Stimulated activated CD4-positive, alpha-beta T cell treated with anti-CD3 and anti-CD28 coated beads, Interleukin-12 subunit alpha, Interleukin-12 subunit beta, amount 100 ng/mL, for 48 hours (primary cell): Measurements from ENCODE around the gene ABCA12.
"Not testable (repeated sequence)": the region's sequence is repeated elsewhere in the genome, so short reads cannot be mapped to it uniquely, and the experiment has no call there.

Source experiments
- DNase-seq, 3 donors: peaks; one replicate each; pipeline ENCODE4 v3.0.0-alpha.2; 2020; ENCODE audit warnings: low read depth in 2 of 3, low spot score in 1 of 3

ABCA12 gene, protein sequence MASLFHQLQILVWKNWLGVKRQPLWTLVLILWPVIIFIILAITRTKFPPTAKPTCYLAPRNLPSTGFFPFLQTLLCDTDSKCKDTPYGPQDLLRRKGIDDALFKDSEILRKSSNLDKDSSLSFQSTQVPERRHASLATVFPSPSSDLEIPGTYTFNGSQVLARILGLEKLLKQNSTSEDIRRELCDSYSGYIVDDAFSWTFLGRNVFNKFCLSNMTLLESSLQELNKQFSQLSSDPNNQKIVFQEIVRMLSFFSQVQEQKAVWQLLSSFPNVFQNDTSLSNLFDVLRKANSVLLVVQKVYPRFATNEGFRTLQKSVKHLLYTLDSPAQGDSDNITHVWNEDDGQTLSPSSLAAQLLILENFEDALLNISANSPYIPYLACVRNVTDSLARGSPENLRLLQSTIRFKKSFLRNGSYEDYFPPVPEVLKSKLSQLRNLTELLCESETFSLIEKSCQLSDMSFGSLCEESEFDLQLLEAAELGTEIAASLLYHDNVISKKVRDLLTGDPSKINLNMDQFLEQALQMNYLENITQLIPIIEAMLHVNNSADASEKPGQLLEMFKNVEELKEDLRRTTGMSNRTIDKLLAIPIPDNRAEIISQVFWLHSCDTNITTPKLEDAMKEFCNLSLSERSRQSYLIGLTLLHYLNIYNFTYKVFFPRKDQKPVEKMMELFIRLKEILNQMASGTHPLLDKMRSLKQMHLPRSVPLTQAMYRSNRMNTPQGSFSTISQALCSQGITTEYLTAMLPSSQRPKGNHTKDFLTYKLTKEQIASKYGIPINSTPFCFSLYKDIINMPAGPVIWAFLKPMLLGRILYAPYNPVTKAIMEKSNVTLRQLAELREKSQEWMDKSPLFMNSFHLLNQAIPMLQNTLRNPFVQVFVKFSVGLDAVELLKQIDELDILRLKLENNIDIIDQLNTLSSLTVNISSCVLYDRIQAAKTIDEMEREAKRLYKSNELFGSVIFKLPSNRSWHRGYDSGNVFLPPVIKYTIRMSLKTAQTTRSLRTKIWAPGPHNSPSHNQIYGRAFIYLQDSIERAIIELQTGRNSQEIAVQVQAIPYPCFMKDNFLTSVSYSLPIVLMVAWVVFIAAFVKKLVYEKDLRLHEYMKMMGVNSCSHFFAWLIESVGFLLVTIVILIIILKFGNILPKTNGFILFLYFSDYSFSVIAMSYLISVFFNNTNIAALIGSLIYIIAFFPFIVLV (N-terminal part only)

DNA sequence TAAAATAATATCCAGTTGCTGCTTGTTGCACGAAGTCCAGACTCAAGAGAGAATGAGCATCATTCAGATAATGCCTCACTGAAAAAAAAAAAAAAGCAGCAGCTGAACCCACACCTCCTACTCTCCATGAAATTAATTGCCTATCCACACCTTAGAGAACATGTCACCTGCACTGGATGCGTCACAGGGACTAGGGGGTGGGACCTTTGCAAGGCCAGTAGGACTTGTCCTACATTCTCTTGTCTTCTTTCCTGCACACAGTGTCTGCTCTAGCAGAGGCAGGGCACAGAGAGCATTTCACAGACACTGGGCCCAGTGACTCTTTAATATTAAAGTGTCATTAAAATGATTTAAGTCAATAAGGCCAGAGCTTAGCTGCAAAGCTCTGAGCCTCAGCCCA lies at the start of gene ABCA12:
Gene ABCA12, minus strand, starts transcription at position 148 of the 400 bp plus-strand sequence. CDS start 418 bp downstream, outside the sequence.
- DNase-seq, result no peak

- no peak for DNase-seq
Observed at GRCh38 chr2:215188078-215188477, 49.7 kb upstream of the ABCA12 start.

- no peak for DNase-seq
Observed at GRCh38 chr2:215186021-215186420, 47.6 kb upstream of the ABCA12 start.

DNA sequence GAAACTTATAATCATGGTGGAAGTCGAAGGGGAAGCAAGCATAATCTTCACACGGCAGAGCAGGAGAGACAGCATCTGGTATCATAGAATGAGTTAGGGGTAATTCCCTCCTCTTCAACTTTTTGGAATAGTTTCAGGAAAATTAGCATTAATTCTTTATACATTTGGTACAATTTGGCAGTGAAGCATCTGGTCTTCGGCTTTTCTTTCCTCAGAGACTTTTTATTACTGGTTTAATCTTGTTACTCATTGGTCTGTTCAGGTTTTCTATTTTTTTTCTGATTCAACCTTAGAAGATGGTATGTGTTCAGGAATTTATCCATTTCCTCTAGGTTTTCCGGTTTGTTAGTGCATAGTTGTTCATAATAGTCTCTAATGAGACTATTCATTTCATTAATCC lies 39.7 kb upstream of the ABCA12 start:
- no peak for DNase-seq

GRCh38 chr2:215171796-215172195 lies 33.4 kb upstream of the ABCA12 start:
- DNase-seq, result no peak

DNA sequence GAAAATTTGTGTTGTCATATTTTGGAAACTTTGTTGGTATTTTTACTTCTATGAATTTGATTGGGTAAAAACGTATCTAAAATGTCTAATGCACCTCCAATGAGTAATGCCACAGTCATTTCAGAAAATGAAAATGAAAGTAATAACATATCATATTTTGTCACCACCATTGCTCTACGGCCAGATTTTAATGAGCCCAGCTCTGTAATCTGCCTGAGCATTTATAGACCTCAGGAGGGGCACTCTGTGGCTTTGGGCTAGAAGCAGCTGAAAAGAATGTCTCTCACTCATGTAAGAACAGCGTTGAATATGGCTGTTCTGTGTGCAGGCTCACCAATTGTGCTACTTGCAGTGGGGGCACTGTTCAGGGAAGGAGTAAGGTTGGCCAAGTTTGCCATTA lies 32.7 kb upstream of the ABCA12 start:
- no peak for DNase-seq

GRCh38 chr2:215166505-215166904 lies 28.1 kb upstream of the ABCA12 start:
- DNase-seq, result not testable (repeated sequence)

DNA sequence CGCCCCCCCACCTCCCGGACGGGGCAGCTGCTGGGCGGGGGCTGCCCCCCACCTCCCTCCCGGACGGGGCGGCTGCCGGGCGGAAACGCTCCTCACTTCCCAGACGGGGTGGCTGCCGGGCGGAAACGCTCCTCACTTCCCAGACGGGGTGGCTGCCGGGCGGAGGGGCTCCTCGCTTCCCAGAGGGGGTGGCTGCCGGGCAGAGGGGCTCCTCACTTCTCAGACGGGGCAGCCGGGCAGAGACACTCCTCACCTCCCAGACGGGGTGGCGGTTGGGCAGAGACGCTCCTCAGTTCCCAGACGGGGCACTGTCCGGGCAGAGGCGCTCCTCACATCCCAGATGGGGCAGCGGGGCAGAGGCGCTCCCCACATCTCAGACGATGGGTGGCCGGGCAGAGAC lies 24.9 kb upstream of the ABCA12 start:
- not testable (repeated sequence) for DNase-seq

DNA sequence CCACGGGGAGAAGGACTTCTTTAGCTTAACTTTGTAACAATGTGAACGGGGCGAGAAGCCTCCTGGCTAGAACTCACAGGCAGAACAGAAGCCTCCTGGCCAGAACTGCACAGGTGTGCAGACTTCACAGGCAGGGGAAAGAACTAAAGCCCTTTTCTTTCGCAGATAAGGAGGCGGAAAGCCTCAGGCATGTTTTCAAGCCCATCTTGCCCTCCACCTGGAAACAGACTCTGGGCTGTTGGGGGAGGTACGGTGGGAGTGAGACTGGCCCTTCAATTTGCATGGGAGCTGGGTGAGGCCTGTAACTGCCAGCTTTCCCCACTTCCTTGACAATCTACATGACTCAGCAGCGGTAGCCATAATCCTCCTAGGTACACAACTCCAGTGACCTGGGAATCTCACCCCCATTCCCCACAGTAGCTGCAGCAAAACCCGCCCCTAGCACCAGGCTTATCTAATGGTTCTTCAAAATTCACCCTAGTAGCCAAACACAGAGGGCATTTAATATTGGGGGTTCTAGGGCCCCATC lies 22.9 kb upstream of the ABCA12 start:
- no peak for DNase-seq

DNA sequence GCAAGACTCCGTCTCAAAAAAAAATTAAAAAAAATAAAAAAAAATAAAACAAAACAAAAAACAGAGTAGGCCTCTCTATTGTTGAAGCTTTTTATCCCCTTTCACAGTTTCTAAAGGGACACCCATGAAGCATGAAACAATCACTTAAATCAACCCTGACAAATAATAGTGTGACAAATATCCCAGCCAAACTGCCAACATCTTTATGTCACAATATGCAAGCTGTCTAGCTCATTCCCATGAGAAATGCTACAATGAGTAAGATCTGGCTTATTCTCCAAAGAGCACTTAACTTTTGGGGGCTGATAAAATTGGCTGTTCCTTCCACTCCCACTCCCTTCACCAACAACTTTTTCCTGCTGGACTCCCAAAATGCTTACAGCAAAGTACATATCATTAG lies 21.7 kb upstream of the ABCA12 start:
- no peak for DNase-seq

GRCh38 chr2:215156453-215156852 lies 18.0 kb upstream of the ABCA12 start:
- no peak for DNase-seq

- DNase-seq, result no peak
Observed at GRCh38 chr2:215149894-215150293, 11.5 kb upstream of the ABCA12 start.

DNA sequence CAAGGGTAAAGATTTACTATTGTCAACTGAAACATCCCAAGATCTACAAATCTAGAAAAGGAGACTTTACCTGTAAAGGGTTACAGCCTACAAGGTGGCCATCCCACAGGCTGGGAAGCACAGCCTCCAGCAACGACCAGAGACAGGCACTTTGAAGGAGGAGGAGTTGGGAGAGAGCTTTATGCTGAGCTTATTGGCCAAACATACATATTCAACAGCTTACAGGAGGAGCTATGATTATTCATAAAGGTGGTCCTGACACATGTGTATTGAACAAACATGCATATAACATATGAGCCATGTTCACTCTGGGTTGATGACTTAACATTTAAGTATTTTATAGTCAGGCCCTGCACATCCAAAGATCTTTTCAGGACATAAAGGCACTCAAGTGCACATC lies 11.1 kb upstream of the ABCA12 start:
- DNase-seq, result no peak

DNA sequence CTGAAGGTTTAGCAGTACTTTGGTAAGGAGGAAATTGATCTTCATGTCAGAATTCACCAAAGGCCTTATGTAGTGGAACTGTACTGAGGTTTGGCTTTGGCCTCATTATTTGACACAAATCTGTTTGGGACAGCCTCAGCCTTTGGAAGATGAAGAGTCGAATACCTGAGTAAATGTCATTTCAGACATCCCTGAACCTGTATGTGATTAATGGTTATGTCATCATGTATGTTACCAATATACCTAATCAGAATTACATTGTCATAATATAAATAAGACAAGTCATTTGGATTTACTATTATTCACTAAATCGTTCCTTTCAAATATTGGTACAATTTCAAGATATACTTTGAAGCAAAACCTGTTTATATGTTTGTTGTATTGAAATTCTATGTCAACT lies 10.6 kb upstream of the ABCA12 start:
- no peak for DNase-seq

GRCh38 chr2:215145611-215146010 lies 7.2 kb upstream of the ABCA12 start:
- no peak for DNase-seq

DNA sequence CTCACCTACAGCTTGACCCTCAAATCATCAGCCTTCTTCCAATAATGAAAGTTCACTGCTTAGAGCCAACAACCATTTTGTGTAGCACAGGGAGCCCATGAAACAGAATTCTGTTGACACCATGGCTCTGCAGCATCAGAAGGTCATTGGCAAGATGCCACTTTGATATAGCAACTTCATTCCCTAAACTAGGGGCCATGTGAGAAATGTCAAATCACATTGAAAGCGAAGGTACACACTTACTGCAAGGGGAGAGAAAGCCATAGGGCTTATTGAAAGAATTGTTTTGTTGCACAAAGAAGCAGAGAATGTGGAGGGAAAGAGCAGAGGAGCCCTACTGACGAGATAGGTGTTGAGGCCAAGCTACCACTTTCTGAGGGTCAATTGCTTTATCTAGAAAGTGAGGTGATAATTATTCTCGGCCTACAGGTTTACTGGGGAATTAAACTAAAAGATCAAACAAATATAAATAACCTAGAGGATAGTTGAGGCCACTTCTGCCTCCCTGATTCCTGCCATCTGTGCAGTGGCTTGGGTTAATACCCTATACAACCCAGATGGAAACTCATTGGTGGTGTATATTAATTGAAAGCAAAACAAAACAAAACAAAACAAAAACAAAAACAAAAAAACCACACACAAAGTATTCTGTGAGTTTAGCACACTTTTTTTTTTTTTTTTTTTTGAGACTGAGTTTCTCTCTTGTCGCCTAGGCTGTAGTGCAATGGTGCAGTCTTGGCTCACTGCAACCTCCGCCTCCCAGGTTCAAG lies 5.9 kb upstream of the ABCA12 start:
- DNase-seq, result no peak

GRCh38 chr2:215143458-215143857 lies 5.0 kb upstream of the ABCA12 start:
- no peak for DNase-seq

GRCh38 chr2:215141706-215142105 lies 3.3 kb upstream of the ABCA12 start:
- DNase-seq, result no peak

GRCh38 chr2:215140166-215140707 lies 1.8 kb upstream of the ABCA12 start:
- no peak for DNase-seq

DNA sequence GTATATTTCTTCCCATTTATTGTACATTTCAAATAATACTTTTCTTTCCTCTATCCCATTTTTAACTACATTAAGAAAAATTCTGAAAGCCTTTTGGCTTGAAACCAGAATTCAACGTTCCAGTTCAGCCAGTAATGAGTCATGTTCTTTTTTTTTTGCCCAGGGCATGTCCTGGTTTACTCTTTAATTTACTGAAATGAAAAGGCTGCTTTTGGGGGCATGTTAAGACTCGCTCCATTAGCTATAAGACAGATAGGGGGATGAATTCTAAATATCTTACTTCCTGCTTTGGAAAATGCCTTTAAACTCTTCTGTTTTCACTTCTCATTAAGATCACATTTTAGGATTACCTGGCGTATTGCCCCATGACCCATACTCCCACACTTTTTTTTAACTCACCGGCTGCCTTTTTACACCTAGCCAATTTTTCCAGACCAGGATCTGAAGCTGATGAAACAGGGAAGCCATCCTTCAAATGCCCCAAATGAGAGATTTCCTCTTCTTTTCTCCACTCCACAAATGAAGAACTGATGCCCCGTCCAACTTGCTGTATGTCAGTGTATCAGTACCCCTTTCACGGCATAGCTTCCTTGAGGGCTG lies 585 bp downstream of the ABCA12 start:
- DNase-seq, result no peak
